GM21423 (cell line): ENCODE results near the gene OTOGL.
A peak's percentile ranks its signal among the peaks of the same experiment; 100 is the strongest.
"Not testable (repeated sequence)": the region's sequence is repeated elsewhere in the genome, so short reads cannot be mapped to it uniquely, and the experiment has no call there.

Experiments
- ATAC-seq: cut with Tn5 transposase; IDR thresholded peaks from one replicate; pipeline ENCODE4 v1.9.1; 2021; ENCODE audit warnings: mild to moderate bottlenecking, moderate library complexity; ENCODE audit not compliant: unreplicated experiment

The OTOGL gene

GRCh38 chr12:80271780-80272179 lies 172.4 kb downstream of the OTOGL start:
- no peak for ATAC-seq

- ATAC-seq: no peak
Observed at GRCh38 chr12:80272387-80272915, 173.1 kb downstream of the OTOGL start.

GRCh38 chr12:80273144-80273543 lies 173.8 kb downstream of the OTOGL start:
- no peak for ATAC-seq

GRCh38 chr12:80277732-80278131 lies 178.4 kb downstream of the OTOGL start:
- ATAC-seq: no peak

- ATAC-seq: no peak
Observed at GRCh38 chr12:80282226-80282625, 182.9 kb downstream of the OTOGL start.

GRCh38 chr12:80282761-80283160 lies 183.4 kb downstream of the OTOGL start:
- no peak for ATAC-seq

- ATAC-seq: peak; percentile 54
Observed at GRCh38 chr12:80291108-80291754, 191.9 kb downstream of the OTOGL start.

GRCh38 chr12:80293347-80293746 lies 194.0 kb downstream of the OTOGL start:
- no peak for ATAC-seq

- ATAC-seq: peak; percentile 51
Observed at GRCh38 chr12:80293759-80294158, 194.4 kb downstream of the OTOGL start.

- no peak for ATAC-seq
Observed at GRCh38 chr12:80299219-80299618, 199.9 kb downstream of the OTOGL start.

GRCh38 chr12:80299976-80300375 lies 200.6 kb downstream of the OTOGL start:
- peak; percentile 60 for ATAC-seq

GRCh38 chr12:80307436-80307835 lies 208.1 kb downstream of the OTOGL start:
- ATAC-seq: not testable (repeated sequence)

- ATAC-seq: no peak
Observed at GRCh38 chr12:80313209-80313608, 213.9 kb downstream of the OTOGL start.

- no peak for ATAC-seq
Observed at GRCh38 chr12:80314741-80315140, 215.4 kb downstream of the OTOGL start.

GRCh38 chr12:80316222-80316621 lies 216.9 kb downstream of the OTOGL start:
- ATAC-seq: no peak

- ATAC-seq: no peak
Observed at GRCh38 chr12:80317307-80317706, 218.0 kb downstream of the OTOGL start.

GRCh38 chr12:80317899-80318298 lies 218.6 kb downstream of the OTOGL start:
- no peak for ATAC-seq

- ATAC-seq: no peak
Observed at GRCh38 chr12:80320121-80320678, 220.9 kb downstream of the OTOGL start.

- ATAC-seq: no peak
Observed at GRCh38 chr12:80321653-80322052, 222.3 kb downstream of the OTOGL start.

GRCh38 chr12:80325167-80325959 lies 226.0 kb downstream of the OTOGL start:
- no peak for ATAC-seq

- ATAC-seq: no peak
Observed at GRCh38 chr12:80332827-80333226, 233.5 kb downstream of the OTOGL start.

- no peak for ATAC-seq
Observed at GRCh38 chr12:80352474-80352873, 253.1 kb downstream of the OTOGL start.
